Osteoblast (primary cell): ENCODE data around the gene PKMYT1. TPM values are rescaled to one million over a fixed set of nuclear protein-coding genes. Genes with fewer than 3 reads are reported as not detected.

Experiments
- DNase-seq: peaks from one replicate; pipeline ENCODE4 v3.0.0; 2011; ENCODE audit warnings: low spot score, mixed read lengths; ENCODE audit not compliant: insufficient read length; ENCODE audit errors: missing footprints
- H2AFZ ChIP-seq: 2 replicates; pipeline ENCODE4 v1.6.0; 2011; ENCODE audit warnings: mild to moderate bottlenecking, low read length
- H3K27ac ChIP-seq: 2 replicates; pipeline ENCODE4 v1.5.1; 2011; ENCODE audit warnings: mild to moderate bottlenecking, low read depth, low read length, moderate library complexity
- H3K27me3 ChIP-seq: 2 replicates; pipeline ENCODE4 v1.6.0; 2012; ENCODE audit warnings: mild to moderate bottlenecking, control low read depth, inconsistent platforms, low read length, moderate library complexity; ENCODE audit not compliant: insufficient read depth
- H3K36me3 ChIP-seq: 2 replicates; pipeline ENCODE4 v1.5.1; 2011; ENCODE audit warnings: mild to moderate bottlenecking, low read length, control low read depth, moderate library complexity; ENCODE audit not compliant: insufficient read depth
- H3K4me1 ChIP-seq: 2 replicates; pipeline ENCODE4 v1.5.1; 2011; ENCODE audit warnings: mild to moderate bottlenecking, low read length, control low read depth, moderate library complexity; ENCODE audit not compliant: insufficient read depth
- H3K4me2 ChIP-seq: 2 replicates; pipeline ENCODE4 v1.6.0; 2011; ENCODE audit warnings: mild to moderate bottlenecking, low read length; ENCODE audit not compliant: insufficient read depth
- H3K4me3 ChIP-seq: fragments of 200-600 bp; sonication (generic); 3 replicates; pipeline ENCODE4 v1.5.1; 2012; ENCODE audit warnings: mild to moderate bottlenecking, low read length, inconsistent platforms; ENCODE audit not compliant: insufficient read depth
- H3K79me2 ChIP-seq: 2 replicates; pipeline ENCODE4 v1.6.0; 2012; ENCODE audit warnings: mild to moderate bottlenecking, low read length, control low read depth, inconsistent platforms; ENCODE audit not compliant: insufficient read depth
- H3K9me3 ChIP-seq: 2 replicates; pipeline ENCODE4 v1.5.1; 2011; ENCODE audit warnings: low read depth, low read length, control low read depth
- H4K20me1 ChIP-seq: 2 replicates; pipeline ENCODE4 v1.6.0; 2012; ENCODE audit warnings: mild to moderate bottlenecking, low read length, control low read depth; ENCODE audit not compliant: insufficient read depth
- CTCF ChIP-seq: IDR thresholded peaks from 2 replicates; pipeline ENCODE4 v1.5.1; 2011; ENCODE audit warnings: mild to moderate bottlenecking, low read depth, low read length, moderate library complexity; ENCODE audit errors: extremely low read depth
- total RNA-seq: library from RNA; depleted of rRNA; stranded (reverse); fragments of >200 nt; gene quantifications from 2 replicates; pipeline ENCODE4 v1.2.3, GENCODE V29; 2012

PKMYT1 gene
- 1.4 and 2.1 TPM in 2 replicates for total RNA-seq

GRCh38 chr16:2980227-2981176 lies at the start of gene PKMYT1:
PKMYT1 (minus strand) TSS chr16:2980446; CDS start chr16:2979657, 789 bp downstream.
- H3K36me3 ChIP-seq: no peaks in the 10 kb centered on the region
- no peaks in the 10 kb centered on the region for H3K9me3 ChIP-seq
- no peak for TF ChIP-seq CTCF
- DNase-seq: peak; percentile 100
- peak within 1 kb of the TSS; percentile 98 for H2AFZ ChIP-seq
- peaks cover 8% of the 10 kb centered on the region for H3K79me2 ChIP-seq
- H4K20me1 ChIP-seq: no peaks in the 10 kb centered on the region
- H3K4me2 ChIP-seq: peak within 1 kb of the TSS; percentile 84
- H3K4me3 ChIP-seq: peak within 1 kb of the TSS; percentile 88
- H3K4me1 ChIP-seq: peaks cover 11% of the 10 kb centered on the region
- H3K27me3 ChIP-seq: no peaks in the 10 kb centered on the region
- peak within 1 kb of the TSS; percentile 91 for H3K27ac ChIP-seq

DNA sequence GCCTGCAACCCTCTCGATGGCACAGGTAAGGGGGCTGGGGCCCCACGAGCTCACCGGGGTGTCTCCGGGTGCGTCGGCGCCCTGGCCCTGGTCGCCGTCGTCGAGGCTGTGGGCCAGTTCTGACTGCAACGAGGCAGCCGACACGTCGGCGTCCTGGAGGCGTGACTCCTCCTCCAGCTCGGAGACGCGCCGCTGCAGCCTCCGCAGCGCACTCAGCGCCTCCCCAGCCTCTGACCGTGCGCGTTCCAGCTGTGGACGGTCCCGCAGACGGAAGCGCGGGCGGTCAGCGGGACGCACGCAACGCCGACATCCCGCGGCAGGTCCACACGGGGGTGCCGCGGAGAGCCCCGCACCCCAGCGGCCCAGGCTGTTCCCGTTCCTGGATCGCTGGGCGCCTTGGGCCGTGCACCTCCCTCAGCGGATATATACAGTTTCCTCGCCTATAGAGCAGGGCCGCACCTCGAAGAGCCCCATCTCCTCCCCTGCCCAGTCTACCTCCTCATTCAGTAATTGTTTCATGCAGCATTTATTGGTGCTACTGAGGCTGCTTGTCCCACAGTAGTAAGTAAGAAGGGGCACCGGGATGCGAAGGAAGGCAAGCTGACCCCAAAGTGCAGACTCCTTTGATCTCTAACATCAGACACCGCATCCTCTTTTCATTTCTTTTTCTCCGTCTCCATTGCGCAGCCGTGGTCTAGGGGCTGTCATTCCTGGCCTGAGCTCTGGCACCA lies 49.4 kb upstream of the PKMYT1 start:
- Histone ChIP-seq H3K36me3 (peaks cover 10% of the 10 kb centered on the region), H3K79me2 (no peaks in the 10 kb centered on the region), H4K20me1 (peaks cover 19% of the 10 kb centered on the region), H3K9me3 (no peaks in the 10 kb centered on the region), H2AFZ (no peak overlapping the region), H3K27me3 (peaks cover 42% of the 10 kb centered on the region), H3K4me1 (no peaks in the 10 kb centered on the region), H3K4me3 (no peak overlapping the region), H3K4me2 (peak overlapping the region; percentile 51), H3K27ac (no peak overlapping the region)
- DNase-seq: peak; percentile 96
- no peak for TF ChIP-seq CTCF

- Histone ChIP-seq H3K4me1 (peaks cover under 1% of the 10 kb centered on the region), H3K36me3 (peaks cover 10% of the 10 kb centered on the region), H3K9me3 (no peaks in the 10 kb centered on the region), H2AFZ (no peak overlapping the region), H3K4me2 (no peak overlapping the region), H3K79me2 (no peaks in the 10 kb centered on the region), H3K4me3 (no peak overlapping the region), H3K27ac (no peak overlapping the region), H3K27me3 (peaks cover 34% of the 10 kb centered on the region), H4K20me1 (peaks cover 19% of the 10 kb centered on the region)
- peak; percentile 84 for DNase-seq
- no peak for TF ChIP-seq CTCF
These were observed 48.6 kb upstream of the PKMYT1 start for GRCh38 chr16:3028716-3029319.
